Colonic mucosa (tissue), 4 donors: ENCODE measurements around the gene C21orf91. TPM values are rescaled to one million over a fixed set of nuclear protein-coding genes. Genes with fewer than 3 reads are reported as not detected.

Experiments used
- DNase-seq: peaks from one replicate; pipeline ENCODE4 v3.0.0-alpha.2; 2020
- H3K27ac ChIP-seq: fragments of 200-600 bp; one replicate; pipeline ENCODE4 v1.8.0; 2021
- H3K27me3 ChIP-seq: fragments of 200-600 bp; one replicate; pipeline ENCODE4 v1.8.0; 2021
- H3K36me3 ChIP-seq: fragments of 200-600 bp; one replicate; pipeline ENCODE4 v1.8.0; 2021
- H3K4me1 ChIP-seq: fragments of 200-600 bp; one replicate; pipeline ENCODE4 v1.8.0; 2021; ENCODE audit warnings: mild to moderate bottlenecking
- H3K4me3 ChIP-seq: fragments of 200-600 bp; one replicate; pipeline ENCODE4 v1.8.0; 2021
- H3K9ac ChIP-seq, 2 donors: one replicate each; pipeline ENCODE4 v1.7.0; 2013; ENCODE audit warnings: control low read depth in 2 of 2, low read depth in 2 of 2, low read length in 2 of 2
- H3K9me3 ChIP-seq: fragments of 200-600 bp; one replicate; pipeline ENCODE4 v1.8.0; 2021
- intact Hi-C: fragments of 100-400 bp; cut with DNase I; formaldehyde crosslinking; loops from one replicate; pipeline ENCODE4 v1.14.1; 2022
- total RNA-seq, 2 donors: library from RNA; stranded (reverse); fragmentation: NEBNext Ultra II Directional in 1 of 2; extraction: Animal tissue kit (Norgen Biotek cat#: 25700) in 1 of 2; gene quantifications; one replicate each; pipeline ENCODE4 v1.2.1, GENCODE V29; 2021
- TF ChIP-seq, protein P1 (sequence below): fragments of 200-600 bp; IDR thresholded peaks from one replicate; pipeline ENCODE4 v1.8.0; 2022; ENCODE audit warnings: antibody characterized with exemption, mild to moderate bottlenecking
- donor health status: healthy.
- donor health status: DM: no; HTN: no; CAD: no.
- donor health status: DM: no; HTN: no; CAD: no.

Gene C21orf91
- total RNA-seq, 2 donors from 2014 or later: 3.8 to 9.6 TPM

DNA sequence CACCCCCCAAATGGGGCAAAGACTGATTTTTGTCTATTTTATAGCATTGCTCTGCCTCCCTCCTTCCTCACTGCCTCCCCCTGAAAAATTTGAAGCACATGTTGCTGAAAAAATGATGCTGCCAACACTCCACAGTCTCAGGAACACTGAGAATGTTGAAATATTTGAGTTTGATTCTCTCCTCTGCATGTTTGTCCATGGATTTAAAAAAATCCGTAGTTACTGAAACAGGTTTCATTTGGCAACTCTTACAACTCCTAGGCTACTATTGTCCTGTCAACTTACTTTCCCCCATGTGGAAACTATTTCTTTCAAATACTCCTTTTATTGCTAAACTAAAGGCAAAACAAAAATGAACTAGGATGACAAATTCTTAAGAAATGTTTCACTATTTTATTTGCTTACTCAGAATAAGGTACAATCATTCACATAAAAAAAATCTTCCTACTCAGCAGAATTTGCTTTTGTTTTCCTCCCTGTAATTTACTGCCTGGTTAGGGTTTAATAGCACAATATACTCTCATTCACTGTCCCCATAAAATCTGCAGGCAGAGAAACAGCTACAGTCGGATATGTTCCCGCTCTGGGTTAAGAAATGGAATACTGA lies 50.2 kb downstream of the C21orf91 start:
- H3K9ac ChIP-seq: no peak overlapping the region
- H3K9me3 ChIP-seq: no peaks in the 10 kb centered on the region
- TF ChIP-seq, protein P1, sequence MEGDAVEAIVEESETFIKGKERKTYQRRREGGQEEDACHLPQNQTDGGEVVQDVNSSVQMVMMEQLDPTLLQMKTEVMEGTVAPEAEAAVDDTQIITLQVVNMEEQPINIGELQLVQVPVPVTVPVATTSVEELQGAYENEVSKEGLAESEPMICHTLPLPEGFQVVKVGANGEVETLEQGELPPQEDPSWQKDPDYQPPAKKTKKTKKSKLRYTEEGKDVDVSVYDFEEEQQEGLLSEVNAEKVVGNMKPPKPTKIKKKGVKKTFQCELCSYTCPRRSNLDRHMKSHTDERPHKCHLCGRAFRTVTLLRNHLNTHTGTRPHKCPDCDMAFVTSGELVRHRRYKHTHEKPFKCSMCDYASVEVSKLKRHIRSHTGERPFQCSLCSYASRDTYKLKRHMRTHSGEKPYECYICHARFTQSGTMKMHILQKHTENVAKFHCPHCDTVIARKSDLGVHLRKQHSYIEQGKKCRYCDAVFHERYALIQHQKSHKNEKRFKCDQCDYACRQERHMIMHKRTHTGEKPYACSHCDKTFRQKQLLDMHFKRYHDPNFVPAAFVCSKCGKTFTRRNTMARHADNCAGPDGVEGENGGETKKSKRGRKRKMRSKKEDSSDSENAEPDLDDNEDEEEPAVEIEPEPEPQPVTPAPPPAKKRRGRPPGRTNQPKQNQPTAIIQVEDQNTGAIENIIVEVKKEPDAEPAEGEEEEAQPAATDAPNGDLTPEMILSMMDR: no peak
- H3K4me3 ChIP-seq: no peak overlapping the region
- intact Hi-C loops: no loop called here
- H3K36me3 ChIP-seq: no peaks in the 10 kb centered on the region
- DNase-seq: no peak
- H3K27ac ChIP-seq: no peak overlapping the region
- no peaks in the 10 kb centered on the region for H3K27me3 ChIP-seq
- no peaks in the 10 kb centered on the region for H3K4me1 ChIP-seq

DNA sequence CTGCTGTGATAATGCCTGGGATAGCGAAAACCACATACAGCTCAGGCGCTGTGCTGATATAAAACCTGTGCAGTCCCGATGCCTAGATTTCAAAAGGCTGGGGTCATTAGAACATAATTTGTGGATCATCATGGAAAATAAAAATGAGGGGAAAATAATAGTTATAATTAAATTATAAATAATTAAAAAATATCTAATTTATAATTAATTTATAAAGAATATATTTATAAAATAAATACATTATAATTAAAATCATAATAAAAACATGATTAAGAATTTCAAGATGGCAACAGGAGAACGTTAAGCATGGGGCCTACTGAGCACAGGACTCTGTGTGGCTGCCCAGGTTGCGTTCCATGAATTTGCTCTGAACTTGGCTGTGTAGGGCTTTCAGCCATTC lies 53.9 kb downstream of the C21orf91 start:
- H3K4me3 ChIP-seq: no peak overlapping the region
- no peak overlapping the region for H3K9ac ChIP-seq
- no peak for DNase-seq
- no peak overlapping the region for H3K27ac ChIP-seq
- intact Hi-C loops: no loop called here
- TF ChIP-seq, protein P1: no peak
- H3K9me3 ChIP-seq: no peaks in the 10 kb centered on the region
- no peaks in the 10 kb centered on the region for H3K36me3 ChIP-seq
- no peaks in the 10 kb centered on the region for H3K27me3 ChIP-seq
- H3K4me1 ChIP-seq: no peaks in the 10 kb centered on the region

DNA sequence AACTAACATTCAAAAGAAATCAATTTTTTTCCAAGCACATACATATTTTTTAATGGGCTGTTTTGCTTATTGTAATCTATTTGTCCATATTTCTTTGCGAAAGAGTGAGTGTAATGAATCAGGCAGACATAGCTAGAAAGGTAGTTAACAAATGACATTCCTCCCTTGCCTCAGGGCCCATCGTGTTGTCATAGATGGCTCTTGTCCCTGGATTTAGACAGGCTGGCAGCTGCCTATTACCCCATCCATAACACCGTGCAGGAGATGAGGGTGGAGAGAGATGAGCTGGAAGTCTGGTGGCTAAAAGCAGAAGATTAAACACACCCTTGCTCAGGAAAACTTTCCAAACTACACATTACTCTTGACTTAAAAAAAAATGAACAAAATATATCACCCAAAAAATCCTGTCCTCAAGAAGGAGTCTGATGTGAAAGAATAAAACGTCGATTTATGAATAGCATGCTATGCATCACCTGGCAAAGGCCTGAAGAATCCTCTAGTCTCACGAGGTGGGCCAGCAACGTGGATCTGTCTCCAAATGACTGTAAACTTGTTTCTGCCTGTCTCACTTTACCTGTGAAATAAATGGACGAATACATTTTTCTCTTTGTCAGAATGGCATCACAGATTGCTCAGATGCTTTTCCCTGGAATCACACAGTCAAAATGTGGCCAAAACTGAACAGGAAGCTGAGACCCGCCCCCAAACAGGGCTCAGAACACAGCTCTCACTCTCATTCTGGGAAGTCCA lies 55.7 kb downstream of the C21orf91 start:
- no peaks in the 10 kb centered on the region for H3K36me3 ChIP-seq
- no peak overlapping the region for H3K9ac ChIP-seq

DNA sequence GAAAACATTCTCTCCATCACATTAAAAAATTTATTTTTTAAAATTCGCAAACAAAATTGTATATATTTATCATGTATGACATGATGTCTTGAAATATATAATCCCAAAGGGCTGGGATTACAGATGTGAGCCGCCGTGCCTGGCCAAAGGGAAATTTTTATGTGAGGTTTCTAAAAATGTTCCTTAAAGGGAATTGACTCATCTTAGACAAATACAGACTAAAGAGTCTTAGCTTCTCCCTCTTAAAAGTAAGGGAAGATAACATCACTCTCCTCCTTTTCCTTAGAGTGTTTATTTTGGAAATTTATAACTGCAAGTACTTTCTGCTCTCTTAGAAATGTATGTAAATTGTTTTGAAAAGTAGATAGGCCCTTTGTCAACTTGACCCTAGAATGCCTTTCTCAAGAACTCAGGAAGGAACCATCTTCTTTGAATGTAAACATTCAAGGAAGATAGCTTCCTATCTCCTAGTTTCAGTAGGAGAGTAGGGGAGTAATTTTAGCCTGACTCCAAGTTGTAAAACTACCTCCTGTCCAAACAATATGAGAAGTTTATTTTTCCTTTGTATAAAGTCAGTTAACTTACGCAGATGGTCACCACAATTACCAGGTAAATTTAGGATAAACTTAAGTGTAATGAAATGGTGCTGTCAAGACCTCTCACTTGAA lies 59.5 kb downstream of the C21orf91 start:
- Histone ChIP-seq H3K4me1 (no peaks in the 10 kb centered on the region), H3K9ac (no peak overlapping the region), H3K27ac (no peak overlapping the region), H3K27me3 (no peaks in the 10 kb centered on the region), H3K4me3 (no peak overlapping the region), H3K36me3 (no peaks in the 10 kb centered on the region), H3K9me3 (no peaks in the 10 kb centered on the region)
- intact Hi-C loops: no loop called here
- TF ChIP-seq, protein P1: no peak
- DNase-seq: no peak

More for the DNA sequence above, 55.7 kb downstream of the C21orf91 start:
- Histone ChIP-seq H3K9me3 (no peaks in the 10 kb centered on the region), H3K4me1 (no peaks in the 10 kb centered on the region), H3K27me3 (no peaks in the 10 kb centered on the region), H3K27ac (no peak overlapping the region), H3K4me3 (no peak overlapping the region)
- DNase-seq: no peak
- TF ChIP-seq, protein P1: no peak
- intact Hi-C loops: no loop called here

DNA sequence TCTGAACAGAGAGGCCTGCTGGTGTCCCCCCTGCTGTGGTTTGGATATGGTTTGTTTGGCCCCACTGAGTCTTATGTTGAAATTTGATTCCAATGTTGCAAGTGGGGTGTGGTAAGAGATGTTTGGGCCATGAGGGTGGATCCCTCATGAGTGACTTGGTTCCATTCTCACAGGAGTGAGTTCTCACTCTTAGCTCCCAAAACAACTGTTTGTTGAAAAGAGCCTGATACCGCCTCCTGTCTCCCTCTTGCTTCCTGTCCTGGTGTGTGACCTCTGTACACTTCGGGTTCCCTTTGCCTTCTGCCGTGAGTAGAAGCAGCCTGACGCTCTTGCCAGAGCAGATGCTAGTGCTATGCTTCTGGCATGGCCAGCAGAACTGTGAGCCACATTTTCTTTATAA lies 60.5 kb downstream of the C21orf91 start:
- DNase-seq: no peak
- no peak overlapping the region for H3K9ac ChIP-seq
- no peaks in the 10 kb centered on the region for H3K9me3 ChIP-seq
- H3K27me3 ChIP-seq: no peaks in the 10 kb centered on the region
- TF ChIP-seq, protein P1: no peak
- no peak overlapping the region for H3K27ac ChIP-seq
- intact Hi-C loops: no loop called here
- no peaks in the 10 kb centered on the region for H3K36me3 ChIP-seq
- H3K4me1 ChIP-seq: no peaks in the 10 kb centered on the region
- H3K4me3 ChIP-seq: no peak overlapping the region
